Activated B cell treated with CpG ODN at 0.5 μM for 24 hours (primary cell): ENCODE data around the gene NDST4. TPM values are rescaled to one million over a fixed set of nuclear protein-coding genes. Genes with fewer than 3 reads are reported as not detected.

Experiments
- ATAC-seq: fragments of 200-7000 bp; cut with Tn5 transposase; one replicate; pipeline ENCODE4 v1.10.0; 2021; ENCODE audit warnings: low read depth, mild to moderate bottlenecking, moderate library complexity
- CTCF ChIA-PET: fragments of 350-600 bp; sonication (Branson Sonifier 250); formaldehyde crosslinking; loops from one replicate; lab custom pipeline; 2021; ENCODE audit warnings: antibody characterized with exemption; lab: Charles Lee
- POLR2A ChIA-PET: fragments of 350-600 bp; sonication (Branson Sonifier 250); formaldehyde crosslinking; loops from one replicate; lab custom pipeline; 2021; ENCODE audit warnings: antibody characterized with exemption; lab: Charles Lee
- DNase-seq: peaks from one replicate; pipeline ENCODE4 v3.0.0; 2022
- H3K27ac Mint-ChIP-seq: one replicate; pipeline ENCODE4 v1.8.0; 2020; ENCODE audit warnings: mixed read lengths
- H3K27me3 Mint-ChIP-seq: one replicate; pipeline ENCODE4 v1.8.0; 2021; ENCODE audit warnings: mixed read lengths
- H3K36me3 Mint-ChIP-seq: one replicate; pipeline ENCODE4 v1.8.0; 2021; ENCODE audit warnings: low read depth, mixed read lengths
- H3K4me1 Mint-ChIP-seq: one replicate; pipeline ENCODE4 v1.8.0; 2021; ENCODE audit warnings: mixed read lengths
- H3K4me3 Mint-ChIP-seq: one replicate; pipeline ENCODE4 v1.8.0; 2020; ENCODE audit warnings: mild to moderate bottlenecking, mixed read lengths
- H3K9me3 Mint-ChIP-seq: one replicate; pipeline ENCODE4 v1.8.0; 2020; ENCODE audit warnings: mixed read lengths
- intact Hi-C: fragments of 100-400 bp; cut with micrococcal nuclease; formaldehyde crosslinking; loops from one replicate; pipeline ENCODE4 v1.15.1; 2024
- total RNA-seq: library from RNA; stranded (reverse); gene quantifications from 2 replicates; pipeline ENCODE4 v1.2.3, GENCODE V29; 2022
- TF ChIP-seq, protein P1 (sequence below): fragments of 200-600 bp; IDR thresholded peaks from one replicate; pipeline ENCODE4 v1.8.0; 2022; ENCODE audit warnings: antibody characterized with exemption, mild to moderate bottlenecking

The NDST4 gene
- total RNA-seq, 1 donor from 2014 or later = not detected

DNA sequence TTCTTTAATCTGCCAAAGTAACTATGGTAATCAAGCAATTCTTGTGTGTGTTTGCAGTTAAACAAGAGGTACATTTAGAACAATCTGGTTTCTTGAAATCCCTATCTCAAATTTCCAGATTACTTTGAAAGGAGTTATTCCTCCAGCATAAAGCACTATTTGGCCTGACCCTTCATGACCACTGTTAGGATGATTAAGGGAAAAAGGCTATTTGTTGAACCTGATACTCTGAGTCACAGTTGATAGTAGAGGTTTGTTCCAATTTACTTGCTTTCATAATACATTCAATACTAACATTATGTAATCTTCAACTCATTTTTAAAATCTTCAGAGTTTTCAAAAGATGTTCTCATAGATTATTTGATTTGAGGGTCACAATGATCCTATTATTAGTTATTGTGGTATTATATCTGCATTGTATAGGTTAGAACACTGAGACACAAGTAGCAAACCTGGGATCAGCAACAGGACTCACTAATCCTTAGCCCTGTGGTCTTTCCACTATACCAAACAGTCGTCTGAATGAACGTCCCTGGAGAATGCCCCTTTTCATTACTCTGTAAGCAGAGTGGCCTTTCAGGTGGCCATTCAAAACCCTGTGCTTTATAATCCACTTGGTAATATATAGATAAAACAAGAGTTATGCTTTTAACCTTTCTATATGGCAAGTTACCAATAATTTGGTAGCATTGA, 8.1 kb upstream of the NDST4 start:
- H3K36me3 Mint-ChIP-seq = no peaks in the 10 kb centered on the region
- TF ChIP-seq, protein P1, sequence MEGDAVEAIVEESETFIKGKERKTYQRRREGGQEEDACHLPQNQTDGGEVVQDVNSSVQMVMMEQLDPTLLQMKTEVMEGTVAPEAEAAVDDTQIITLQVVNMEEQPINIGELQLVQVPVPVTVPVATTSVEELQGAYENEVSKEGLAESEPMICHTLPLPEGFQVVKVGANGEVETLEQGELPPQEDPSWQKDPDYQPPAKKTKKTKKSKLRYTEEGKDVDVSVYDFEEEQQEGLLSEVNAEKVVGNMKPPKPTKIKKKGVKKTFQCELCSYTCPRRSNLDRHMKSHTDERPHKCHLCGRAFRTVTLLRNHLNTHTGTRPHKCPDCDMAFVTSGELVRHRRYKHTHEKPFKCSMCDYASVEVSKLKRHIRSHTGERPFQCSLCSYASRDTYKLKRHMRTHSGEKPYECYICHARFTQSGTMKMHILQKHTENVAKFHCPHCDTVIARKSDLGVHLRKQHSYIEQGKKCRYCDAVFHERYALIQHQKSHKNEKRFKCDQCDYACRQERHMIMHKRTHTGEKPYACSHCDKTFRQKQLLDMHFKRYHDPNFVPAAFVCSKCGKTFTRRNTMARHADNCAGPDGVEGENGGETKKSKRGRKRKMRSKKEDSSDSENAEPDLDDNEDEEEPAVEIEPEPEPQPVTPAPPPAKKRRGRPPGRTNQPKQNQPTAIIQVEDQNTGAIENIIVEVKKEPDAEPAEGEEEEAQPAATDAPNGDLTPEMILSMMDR = no peak
- ATAC-seq (no peak), DNase-seq (no peak)
- intact Hi-C loops = no loop called here
- ChIA-PET CTCF (no interaction called here), POLR2A (no interaction called here)
- H3K27me3 Mint-ChIP-seq = no peaks in the 10 kb centered on the region
- no peak overlapping the region for H3K4me3 Mint-ChIP-seq
- H3K9me3 Mint-ChIP-seq = no peaks in the 10 kb centered on the region
- no peak overlapping the region for H3K27ac Mint-ChIP-seq
- H3K4me1 Mint-ChIP-seq = no peaks in the 10 kb centered on the region

DNA sequence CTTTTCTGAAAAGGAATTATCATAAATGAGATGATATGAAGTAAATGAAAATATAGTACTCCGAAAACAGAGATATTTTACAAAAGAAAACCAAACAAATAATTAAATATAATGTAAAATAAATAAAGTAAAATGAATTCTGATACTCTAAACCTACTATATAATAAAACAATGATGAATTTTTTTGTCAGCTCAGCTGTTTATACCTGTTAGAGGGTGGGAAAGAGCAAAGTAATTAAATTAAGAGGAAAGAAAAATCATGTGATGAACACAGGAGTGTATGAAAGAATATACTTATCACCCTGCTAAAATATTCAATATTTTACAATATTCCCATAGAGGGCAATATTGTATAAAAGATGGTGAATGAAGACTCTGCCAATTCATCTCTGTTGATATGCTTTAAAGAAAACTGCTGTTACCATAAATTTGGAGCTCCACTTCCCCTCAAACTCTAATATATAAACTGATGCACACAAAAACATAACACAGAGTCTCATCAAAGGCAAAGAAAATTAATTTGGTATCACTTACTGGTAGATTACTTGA, 6.5 kb upstream of the NDST4 start:
- DNase-seq = no peak
- TF ChIP-seq, protein P1 = no peak
- intact Hi-C loops = no loop called here
- H3K27ac Mint-ChIP-seq = no peak overlapping the region
- ChIA-PET POLR2A (no interaction called here), CTCF (no interaction called here)
- H3K4me3 Mint-ChIP-seq = no peak overlapping the region
- H3K27me3 Mint-ChIP-seq = no peaks in the 10 kb centered on the region
- no peaks in the 10 kb centered on the region for H3K4me1 Mint-ChIP-seq
- ATAC-seq = no peak
- H3K36me3 Mint-ChIP-seq = no peaks in the 10 kb centered on the region
- no peaks in the 10 kb centered on the region for H3K9me3 Mint-ChIP-seq

DNA sequence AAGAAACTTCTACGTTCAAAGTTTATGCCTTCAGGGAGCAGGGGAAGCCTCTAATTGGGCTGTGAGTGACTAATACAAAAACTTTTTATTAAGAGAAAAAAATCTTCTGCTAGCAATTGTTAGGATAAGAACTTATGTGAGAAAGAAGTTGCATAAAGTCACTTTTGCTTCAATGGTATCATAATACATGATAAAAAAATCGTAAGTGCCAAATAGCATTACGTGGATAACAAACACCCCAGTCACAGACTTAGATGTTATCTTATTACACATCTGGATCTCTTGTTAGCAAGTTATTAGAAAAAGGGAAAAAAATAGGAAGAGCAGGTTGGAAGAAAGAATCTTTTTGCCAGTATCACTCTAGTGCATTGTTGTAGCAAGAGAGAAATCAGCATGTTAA, 4.2 kb upstream of the NDST4 start:
- H3K9me3 Mint-ChIP-seq = no peaks in the 10 kb centered on the region
- DNase-seq (no peak), ATAC-seq (no peak)
- POLR2A ChIA-PET = no interaction called here
- CTCF ChIA-PET = no interaction called here
- no peaks in the 10 kb centered on the region for H3K4me1 Mint-ChIP-seq
- intact Hi-C loops = no loop called here
- H3K4me3 Mint-ChIP-seq = no peak overlapping the region
- TF ChIP-seq, protein P1 = no peak
- H3K27ac Mint-ChIP-seq = no peak overlapping the region
- H3K27me3 Mint-ChIP-seq = no peaks in the 10 kb centered on the region
- H3K36me3 Mint-ChIP-seq = no peaks in the 10 kb centered on the region

DNA sequence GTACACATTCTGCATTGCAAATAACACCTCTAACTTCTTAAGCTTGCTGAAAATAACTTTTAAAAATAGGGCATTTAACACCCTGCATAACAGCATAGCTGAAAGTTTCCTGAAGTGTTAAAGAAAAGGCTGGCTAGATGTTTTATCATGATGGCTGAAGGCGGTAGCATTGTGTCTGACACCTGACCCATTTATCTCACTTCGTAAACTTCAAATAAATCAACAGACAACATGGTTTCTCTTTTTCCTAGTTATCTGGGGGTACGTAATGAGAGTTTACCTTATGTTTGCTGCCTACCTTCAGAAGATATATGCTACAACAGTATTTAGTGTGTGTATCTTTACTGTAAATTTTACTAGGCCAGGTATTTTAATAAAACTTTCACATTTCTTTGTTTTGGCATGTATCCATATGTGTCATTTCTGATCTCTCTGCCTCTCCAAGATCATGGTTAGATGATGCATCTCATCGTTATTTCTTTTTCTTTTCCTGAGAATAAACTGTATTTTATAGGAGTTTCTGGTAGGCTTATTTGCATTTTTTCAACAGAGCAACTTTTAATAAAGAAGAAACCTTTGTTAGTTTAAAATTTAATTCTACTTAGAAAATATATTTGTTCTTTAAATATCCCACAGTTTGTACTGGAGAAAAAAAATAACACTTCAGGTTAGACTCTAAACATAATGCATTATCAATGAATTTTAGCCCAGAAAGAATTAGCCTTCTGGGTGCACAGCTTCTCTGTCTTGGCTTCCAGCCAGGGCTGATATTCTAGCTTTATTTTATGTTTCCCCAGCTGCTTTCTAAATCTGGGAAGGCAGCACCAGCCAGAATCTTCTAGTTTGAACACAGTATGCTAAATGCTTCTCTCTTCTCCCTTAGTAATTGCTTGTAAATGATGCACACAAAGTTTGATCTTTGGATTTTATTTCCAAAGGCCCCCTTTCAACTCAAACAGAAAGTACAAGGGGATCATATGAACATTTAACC, 2.9 kb downstream of the NDST4 start:
- H3K4me1 Mint-ChIP-seq = no peaks in the 10 kb centered on the region
- H3K4me3 Mint-ChIP-seq = no peak overlapping the region
- intact Hi-C loops = no loop called here
- no peak for ATAC-seq
- TF ChIP-seq, protein P1 = no peak
- ChIA-PET CTCF (no interaction called here), POLR2A (no interaction called here)
- no peaks in the 10 kb centered on the region for H3K36me3 Mint-ChIP-seq
- DNase-seq = no peak
- H3K9me3 Mint-ChIP-seq = no peaks in the 10 kb centered on the region
- no peaks in the 10 kb centered on the region for H3K27me3 Mint-ChIP-seq
- H3K27ac Mint-ChIP-seq = no peak overlapping the region

DNA sequence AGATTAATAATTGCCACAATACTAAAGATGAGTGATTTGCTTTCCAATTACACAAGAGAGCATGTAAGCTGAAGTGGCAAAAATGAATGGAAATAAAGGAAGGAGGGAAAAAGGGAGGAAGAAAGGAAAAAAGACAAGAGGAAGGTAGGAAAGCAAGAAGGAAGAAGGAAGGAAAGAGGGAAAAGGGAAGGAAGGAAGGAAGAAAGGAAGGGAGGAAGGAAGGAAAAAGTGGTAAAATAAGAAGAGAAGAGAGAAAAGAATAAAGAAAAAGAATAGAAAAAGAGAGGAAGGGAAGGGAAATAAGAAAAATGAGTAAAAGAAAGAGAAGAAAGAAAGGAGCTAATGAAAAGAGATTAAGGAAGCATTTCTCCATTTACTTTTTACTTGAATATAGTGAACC, 4.6 kb downstream of the NDST4 start:
- ATAC-seq (no peak), DNase-seq (no peak)
- ChIA-PET POLR2A (no interaction called here), CTCF (no interaction called here)
- Mint-ChIP-seq H3K4me3 (no peak overlapping the region), H3K4me1 (no peaks in the 10 kb centered on the region), H3K27me3 (no peaks in the 10 kb centered on the region), H3K9me3 (no peaks in the 10 kb centered on the region), H3K27ac (no peak overlapping the region), H3K36me3 (no peaks in the 10 kb centered on the region)
- intact Hi-C loops = no loop called here
- TF ChIP-seq, protein P1 = no peak
